GM21390 (cell line): ENCODE measurements around the gene PPP3CA.

ENCODE experiments used
- ATAC-seq: cut with Tn5 transposase; IDR thresholded peaks from one replicate; pipeline ENCODE4 v1.9.1; 2021; ENCODE audit not compliant: unreplicated experiment

Gene PPP3CA

GRCh38 chr4:101218894-101219293 lies 128.4 kb downstream of the PPP3CA start:
- no peak for ATAC-seq

GRCh38 chr4:101218346-101218745 lies 129.0 kb downstream of the PPP3CA start:
- ATAC-seq: no peak

- ATAC-seq: no peak
Observed at GRCh38 chr4:101217353-101218031, 129.8 kb downstream of the PPP3CA start.

GRCh38 chr4:101211146-101211553 lies 136.2 kb downstream of the PPP3CA start:
- ATAC-seq: no peak

GRCh38 chr4:101210331-101210730 lies 137.0 kb downstream of the PPP3CA start:
- no peak for ATAC-seq

- no peak for ATAC-seq
Observed at GRCh38 chr4:101208171-101208570, 139.2 kb downstream of the PPP3CA start.

GRCh38 chr4:101205916-101206315 lies 141.4 kb downstream of the PPP3CA start:
- peak; percentile 97 for ATAC-seq

- ATAC-seq: no peak
Observed at GRCh38 chr4:101201421-101201820, 145.9 kb downstream of the PPP3CA start.

GRCh38 chr4:101200561-101200960 lies 146.8 kb downstream of the PPP3CA start:
- no peak for ATAC-seq

GRCh38 chr4:101199507-101200285 lies 147.6 kb downstream of the PPP3CA start:
- no peak for ATAC-seq

- no peak for ATAC-seq
Observed at GRCh38 chr4:101198682-101199339, 148.5 kb downstream of the PPP3CA start.

- ATAC-seq: no peak
Observed at GRCh38 chr4:101197350-101197749, 150.0 kb downstream of the PPP3CA start.

- peak; percentile 79 for ATAC-seq
Observed at GRCh38 chr4:101192244-101192643, 155.1 kb downstream of the PPP3CA start.

- ATAC-seq: no peak
Observed at GRCh38 chr4:101191302-101192098, 155.8 kb downstream of the PPP3CA start.

GRCh38 chr4:101190751-101191150 lies 156.6 kb downstream of the PPP3CA start:
- no peak for ATAC-seq

- no peak for ATAC-seq
Observed at GRCh38 chr4:101188906-101189305, 158.4 kb downstream of the PPP3CA start.

- no peak for ATAC-seq
Observed at GRCh38 chr4:101187841-101188240, 159.5 kb downstream of the PPP3CA start.

GRCh38 chr4:101186567-101187184 lies 160.7 kb downstream of the PPP3CA start:
- ATAC-seq: no peak

- ATAC-seq: no peak
Observed at GRCh38 chr4:101184668-101185067, 162.7 kb downstream of the PPP3CA start.

GRCh38 chr4:101183666-101184373 lies 163.5 kb downstream of the PPP3CA start:
- ATAC-seq: peak; percentile 56
